ENCODE data around the gene DNAJC7. TPM values are rescaled to one million over a fixed set of nuclear protein-coding genes. Genes with fewer than 3 reads are reported as not detected.

DNAJC7 gene
- total and polyA plus RNA-seq, 2 experiments from 2014 or later: 66.6 to 83.8 TPM

DNA sequence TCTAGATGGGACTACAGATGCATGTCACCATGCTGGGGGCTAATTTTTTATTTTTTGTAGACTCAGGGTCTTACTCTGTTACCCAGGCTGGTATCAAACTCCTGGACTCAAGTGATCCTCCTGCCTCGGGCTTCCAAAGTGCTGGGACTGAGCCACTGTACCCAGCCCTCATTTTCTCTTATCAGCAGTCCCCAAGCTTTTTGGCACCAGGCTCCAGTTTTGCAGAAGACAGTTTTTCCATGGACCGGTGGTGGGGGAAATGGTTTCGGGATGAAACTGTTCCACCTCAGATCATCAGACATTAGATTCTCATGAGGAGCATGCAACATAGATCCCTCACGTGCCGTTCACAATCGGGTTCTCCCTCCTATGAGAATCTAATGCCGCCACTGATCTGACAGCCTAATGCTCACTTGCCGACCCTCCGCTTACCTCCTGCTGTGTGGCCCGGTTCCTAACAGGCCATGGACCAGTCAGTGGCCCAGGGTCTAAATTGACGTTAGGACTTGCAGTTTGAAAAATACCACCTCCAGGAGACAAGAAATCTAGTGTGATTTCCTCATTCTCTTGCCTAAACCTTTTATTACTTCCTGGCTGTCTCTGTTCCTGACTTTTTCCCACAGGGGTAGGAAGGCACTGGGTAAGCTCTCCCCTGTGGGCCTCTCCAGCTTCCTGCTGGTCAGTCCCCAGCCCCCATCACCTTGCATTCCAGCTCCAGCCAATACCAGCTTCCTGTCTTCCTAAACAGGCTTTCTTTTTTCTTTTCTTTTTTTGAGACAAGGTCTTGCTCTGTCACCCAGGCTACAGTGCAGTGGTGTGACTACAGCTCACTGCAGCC, 60.0 kb downstream of the DNAJC7 start:
- peak in 1 of 2 donors; percentile 59 for DNase-seq (ENCODE audit: low read depth in 1 of 2, low spot score in 1 of 2)
- Histone ChIP-seq H3K27me3 (no peaks in the 10 kb centered on the region), H3K4me3 (no peak overlapping the region), H3K36me3 (peaks cover 4% of the 10 kb centered on the region), H3K27ac (no peak overlapping the region), H3K4me1 (ENCODE audit: low read depth) (peaks cover 6% of the 10 kb centered on the region), H3K9me3 (ENCODE audit: low read depth) (no peaks in the 10 kb centered on the region)
- TF ChIP-seq, protein P1, sequence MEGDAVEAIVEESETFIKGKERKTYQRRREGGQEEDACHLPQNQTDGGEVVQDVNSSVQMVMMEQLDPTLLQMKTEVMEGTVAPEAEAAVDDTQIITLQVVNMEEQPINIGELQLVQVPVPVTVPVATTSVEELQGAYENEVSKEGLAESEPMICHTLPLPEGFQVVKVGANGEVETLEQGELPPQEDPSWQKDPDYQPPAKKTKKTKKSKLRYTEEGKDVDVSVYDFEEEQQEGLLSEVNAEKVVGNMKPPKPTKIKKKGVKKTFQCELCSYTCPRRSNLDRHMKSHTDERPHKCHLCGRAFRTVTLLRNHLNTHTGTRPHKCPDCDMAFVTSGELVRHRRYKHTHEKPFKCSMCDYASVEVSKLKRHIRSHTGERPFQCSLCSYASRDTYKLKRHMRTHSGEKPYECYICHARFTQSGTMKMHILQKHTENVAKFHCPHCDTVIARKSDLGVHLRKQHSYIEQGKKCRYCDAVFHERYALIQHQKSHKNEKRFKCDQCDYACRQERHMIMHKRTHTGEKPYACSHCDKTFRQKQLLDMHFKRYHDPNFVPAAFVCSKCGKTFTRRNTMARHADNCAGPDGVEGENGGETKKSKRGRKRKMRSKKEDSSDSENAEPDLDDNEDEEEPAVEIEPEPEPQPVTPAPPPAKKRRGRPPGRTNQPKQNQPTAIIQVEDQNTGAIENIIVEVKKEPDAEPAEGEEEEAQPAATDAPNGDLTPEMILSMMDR (IDR thresholded peaks at IDR 0.05; ENCODE audit: low read depth, low read length): no peak

DNA sequence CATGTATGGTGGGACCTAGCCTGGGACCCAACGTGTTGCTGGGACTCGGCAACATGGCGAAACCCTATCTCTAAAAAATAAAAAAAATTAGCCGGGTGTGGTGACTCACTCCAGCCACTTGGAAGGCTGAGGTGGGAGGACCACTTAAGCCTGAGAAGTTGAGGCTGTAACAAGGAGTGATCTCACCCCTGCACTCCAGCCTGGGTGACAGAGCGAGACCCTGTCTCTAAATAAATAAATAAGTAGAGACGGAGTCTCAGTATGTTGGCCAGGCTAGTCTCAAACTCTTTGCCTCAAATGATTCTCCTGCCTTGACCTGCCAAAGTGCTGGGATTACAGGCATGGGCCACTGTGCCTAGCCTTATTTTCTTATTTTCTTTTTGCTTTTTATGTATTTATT, 60.7 kb downstream of the DNAJC7 start:
- Histone ChIP-seq H3K36me3 (peaks cover 4% of the 10 kb centered on the region), H3K27ac (no peak overlapping the region), H3K9me3 (ENCODE audit: low read depth) (no peaks in the 10 kb centered on the region), H3K27me3 (no peaks in the 10 kb centered on the region), H3K4me1 (ENCODE audit: low read depth) (peaks cover 6% of the 10 kb centered on the region), H3K4me3 (no peak overlapping the region)
- TF ChIP-seq, protein P1 (IDR thresholded peaks at IDR 0.05; ENCODE audit: low read depth, low read length): no peak
- no peak for DNase-seq (ENCODE audit: low read depth in 1 of 2, low spot score in 1 of 2)

DNA sequence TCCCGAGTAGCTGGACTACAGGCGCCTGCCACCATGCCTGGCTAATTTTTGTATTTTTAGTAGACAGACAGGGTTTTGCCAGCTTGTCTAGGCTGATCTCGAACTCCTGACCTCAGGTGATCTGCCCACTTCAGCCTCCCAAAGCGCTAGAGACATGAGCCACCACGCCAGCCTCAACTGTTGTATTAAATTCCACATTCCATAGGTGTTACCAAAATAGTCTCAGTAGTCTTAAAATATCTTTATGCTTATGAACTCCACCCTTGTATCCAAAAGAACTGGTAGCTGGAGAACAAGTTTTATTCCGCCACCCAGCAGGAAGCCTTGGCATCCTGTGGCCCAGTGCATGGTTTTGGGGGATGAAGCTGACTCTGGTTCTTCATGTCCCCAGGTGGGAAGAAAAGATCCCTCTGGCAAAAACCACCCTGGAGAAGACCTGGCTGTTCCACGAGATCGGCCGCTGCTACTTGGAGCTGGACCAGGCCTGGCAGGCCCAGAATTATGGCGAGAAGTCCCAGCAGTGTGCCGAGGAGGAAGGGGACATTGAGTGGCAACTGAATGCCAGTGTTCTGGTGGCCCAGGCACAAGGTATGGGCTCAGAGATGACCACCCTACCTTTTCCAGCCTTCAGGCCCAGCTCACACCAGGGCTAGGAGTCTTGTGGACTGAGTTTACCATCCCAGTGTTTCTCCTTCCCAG, 68.3 kb downstream of the DNAJC7 start:
- TF ChIP-seq, protein P1 (IDR thresholded peaks at IDR 0.05; ENCODE audit: low read depth, low read length): no peak
- no peaks in the 10 kb centered on the region for H3K4me1 ChIP-seq (ENCODE audit: low read depth)
- H3K9me3 ChIP-seq (ENCODE audit: low read depth): no peaks in the 10 kb centered on the region
- H3K27me3 ChIP-seq: no peaks in the 10 kb centered on the region
- no peak overlapping the region for H3K27ac ChIP-seq
- peaks cover under 1% of the 10 kb centered on the region for H3K36me3 ChIP-seq
- DNase-seq (ENCODE audit: low read depth in 1 of 2, low spot score in 1 of 2): no peak
- H3K4me3 ChIP-seq: no peak overlapping the region

DNA sequence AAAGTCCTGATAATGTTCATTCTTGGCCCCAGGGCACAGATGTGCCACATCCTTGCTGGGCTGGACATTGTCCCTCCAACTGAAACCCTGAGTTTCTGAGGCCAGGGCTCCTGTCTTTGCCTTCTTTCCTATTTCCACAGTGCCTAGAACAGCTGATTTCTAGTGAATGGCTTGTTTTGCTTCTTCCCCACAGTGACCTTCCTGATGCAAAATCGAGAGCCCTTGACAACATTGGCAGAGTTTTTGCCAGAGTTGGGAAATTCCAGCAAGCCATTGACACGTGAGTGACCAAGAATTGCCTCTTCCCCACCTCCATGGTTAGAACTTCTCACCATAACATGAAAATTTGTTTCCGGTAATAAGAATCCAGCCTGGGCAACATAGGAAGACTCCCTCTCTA, 72.3 kb downstream of the DNAJC7 start:
- H3K9me3 ChIP-seq (ENCODE audit: low read depth): no peaks in the 10 kb centered on the region
- H3K4me3 ChIP-seq: no peak overlapping the region
- H3K27ac ChIP-seq: no peak overlapping the region
- H3K36me3 ChIP-seq: no peaks in the 10 kb centered on the region
- no peaks in the 10 kb centered on the region for H3K27me3 ChIP-seq
- DNase-seq (ENCODE audit: low read depth in 1 of 2, low spot score in 1 of 2): no peak
- H3K4me1 ChIP-seq (ENCODE audit: low read depth): no peaks in the 10 kb centered on the region
- TF ChIP-seq, protein P1 (IDR thresholded peaks at IDR 0.05; ENCODE audit: low read depth, low read length): no peak

DNA sequence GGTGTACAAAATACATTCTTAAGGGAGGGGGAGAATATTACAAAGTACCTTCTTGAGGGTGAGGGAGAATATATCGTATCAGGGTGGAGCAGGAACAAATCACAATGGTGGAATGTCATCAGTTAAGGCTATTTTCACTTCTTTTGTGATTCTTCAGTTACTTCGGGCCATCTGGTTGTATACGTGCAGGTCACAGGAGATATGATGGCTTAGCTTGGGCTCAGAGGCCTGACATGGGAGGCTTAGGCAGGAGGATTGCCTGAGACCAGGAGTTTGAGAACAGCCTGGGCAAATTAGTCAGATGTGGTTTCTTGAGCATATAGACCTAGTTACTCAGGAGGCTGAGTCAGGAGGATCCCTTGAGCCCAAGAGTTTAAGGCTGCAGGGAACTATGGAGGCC, 73.7 kb downstream of the DNAJC7 start:
- no peak for DNase-seq (ENCODE audit: low read depth in 1 of 2, low spot score in 1 of 2)
- Histone ChIP-seq H3K27ac (no peak overlapping the region), H3K36me3 (no peaks in the 10 kb centered on the region), H3K4me1 (ENCODE audit: low read depth) (no peaks in the 10 kb centered on the region), H3K4me3 (no peak overlapping the region), H3K9me3 (ENCODE audit: low read depth) (no peaks in the 10 kb centered on the region), H3K27me3 (no peaks in the 10 kb centered on the region)
- TF ChIP-seq, protein P1 (IDR thresholded peaks at IDR 0.05; ENCODE audit: low read depth, low read length): no peak
